Measurements from ENCODE around the gene TFPT.

Gene TFPT, protein sequence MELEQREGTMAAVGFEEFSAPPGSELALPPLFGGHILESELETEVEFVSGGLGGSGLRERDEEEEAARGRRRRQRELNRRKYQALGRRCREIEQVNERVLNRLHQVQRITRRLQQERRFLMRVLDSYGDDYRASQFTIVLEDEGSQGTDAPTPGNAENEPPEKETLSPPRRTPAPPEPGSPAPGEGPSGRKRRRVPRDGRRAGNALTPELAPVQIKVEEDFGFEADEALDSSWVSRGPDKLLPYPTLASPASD

DNA sequence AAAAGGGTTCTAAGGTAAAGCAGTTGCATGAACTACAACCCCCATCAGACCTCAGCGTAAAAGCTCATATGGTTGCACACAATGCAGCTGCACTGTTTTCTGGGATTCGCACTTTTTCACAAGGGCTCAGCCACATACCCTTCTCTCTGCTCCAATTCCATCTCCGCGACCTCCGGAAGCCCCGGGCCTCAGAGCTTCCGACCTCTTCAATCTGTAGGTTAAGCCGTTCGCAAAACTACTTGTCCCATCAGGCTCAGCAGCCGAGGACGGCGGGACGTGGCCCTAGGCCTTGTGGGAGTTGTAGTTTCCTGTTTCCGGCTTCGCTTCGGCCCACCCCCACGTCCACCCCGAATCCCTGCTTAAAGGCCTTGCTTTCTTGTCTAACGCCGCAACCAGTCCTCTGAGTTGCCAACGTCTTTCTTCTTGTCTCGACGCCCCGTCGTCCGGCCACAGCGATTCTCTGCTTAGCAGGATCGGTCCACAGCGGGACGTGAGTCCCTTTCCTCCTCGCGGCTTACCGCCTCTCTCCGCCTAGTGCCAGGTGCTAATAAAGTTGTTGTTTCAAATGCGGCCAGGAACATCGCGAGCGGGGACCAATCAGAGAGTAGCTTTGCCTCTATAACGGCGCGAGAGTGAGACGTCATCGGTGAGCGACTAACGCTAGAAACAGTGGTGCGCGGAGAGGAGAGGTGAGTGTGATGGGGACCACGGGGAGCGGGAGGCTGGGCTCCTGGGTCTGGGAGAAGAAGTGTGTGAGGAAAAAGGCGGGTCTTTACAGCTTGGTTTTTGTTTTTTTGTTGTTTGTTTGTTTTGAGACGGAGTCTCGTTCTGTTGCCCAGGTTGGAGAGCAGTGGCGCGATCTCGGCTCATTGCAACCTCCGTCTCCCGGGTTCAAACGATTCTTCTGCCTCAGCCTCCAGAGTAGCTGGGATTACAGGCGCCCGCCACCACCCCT is at the start of gene TFPT, which contains the start of gene PRPF31:
TSS of gene TFPT (minus strand) at position 549 of the 955 bp plus-strand sequence. CDS start at position 161, 388 bp downstream.
TSS of gene PRPF31 (plus strand) at position 646 of the 955 bp plus-strand sequence. CDS start 2,525 bp downstream, outside the sequence.
- DNase-seq, result peak; percentile 97

DNA sequence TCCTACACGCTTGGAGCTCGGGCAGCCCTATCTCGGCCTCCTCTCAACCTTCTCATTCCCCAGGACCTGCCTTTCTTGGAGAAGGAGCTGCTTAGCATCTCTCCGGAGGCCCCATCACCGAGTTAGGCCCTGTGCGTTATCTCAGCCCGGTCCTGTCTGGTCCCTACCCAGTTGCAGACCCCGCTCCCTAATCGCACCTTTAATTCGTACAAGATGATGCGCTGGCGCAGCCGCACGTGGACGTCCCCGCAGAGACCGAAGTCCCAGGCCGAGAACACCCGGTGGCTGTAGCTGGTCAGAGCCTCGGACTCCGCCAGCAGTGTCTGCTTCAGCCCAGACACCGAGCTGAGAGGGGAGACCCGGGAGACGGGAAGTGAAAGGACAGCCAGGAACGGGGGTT is 49.8 kb upstream of the TFPT start:
- no peak for DNase-seq

DNA sequence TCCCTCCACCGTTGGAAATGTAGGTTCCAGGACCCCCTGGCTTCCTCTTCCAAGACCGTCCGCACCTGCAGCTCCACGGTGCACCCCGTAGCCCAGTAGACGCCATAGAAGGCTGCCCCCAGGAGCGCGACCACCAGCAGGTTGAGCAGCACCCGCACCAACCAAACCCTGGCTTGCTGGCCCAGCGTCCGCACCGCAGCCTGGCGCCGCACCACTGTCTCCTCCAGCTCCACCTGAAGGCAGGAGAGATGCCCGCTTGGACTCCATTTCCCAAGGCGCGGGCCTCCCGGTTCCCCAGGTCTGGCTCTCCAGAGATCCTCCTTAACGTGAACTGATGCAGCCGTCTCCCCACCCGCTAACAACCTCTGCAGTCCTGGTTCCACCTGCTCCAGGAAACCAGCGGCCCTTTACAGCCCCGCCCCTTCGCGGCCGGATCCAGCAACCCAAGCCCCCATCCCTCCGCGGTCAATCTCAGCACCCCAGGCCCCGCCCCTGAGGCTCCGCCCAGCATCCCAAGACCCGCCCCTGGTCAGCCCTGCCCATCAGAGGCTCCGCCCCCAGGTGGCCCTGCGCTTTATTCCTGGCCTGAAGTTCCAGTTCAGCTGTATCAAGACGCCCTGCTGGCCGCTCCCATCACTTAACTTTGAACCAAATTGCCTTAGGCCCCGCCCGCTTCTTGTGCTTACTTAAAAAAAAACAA is 49.1 kb upstream of the TFPT start:
- no peak for DNase-seq

DNA sequence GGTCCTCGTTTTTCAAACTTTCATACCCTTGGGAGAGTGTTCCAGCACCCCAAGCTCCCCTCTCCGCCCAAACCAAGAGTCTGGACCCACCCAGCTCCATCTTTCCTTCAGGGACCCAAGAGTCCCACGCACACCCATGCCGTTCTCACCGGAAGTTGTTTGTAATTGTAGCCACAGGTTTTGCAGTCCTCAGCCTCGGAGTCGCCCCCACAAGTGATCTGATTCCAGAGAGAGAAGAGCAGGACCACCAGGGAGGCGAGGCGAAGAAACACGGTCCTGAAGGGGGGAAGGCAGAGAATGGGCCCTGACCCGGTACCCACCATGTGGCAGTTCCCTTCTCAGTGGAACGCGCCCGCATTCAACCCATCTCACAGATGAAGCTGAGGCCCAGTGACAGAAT is 47.4 kb upstream of the TFPT start:
- no peak for DNase-seq

DNA sequence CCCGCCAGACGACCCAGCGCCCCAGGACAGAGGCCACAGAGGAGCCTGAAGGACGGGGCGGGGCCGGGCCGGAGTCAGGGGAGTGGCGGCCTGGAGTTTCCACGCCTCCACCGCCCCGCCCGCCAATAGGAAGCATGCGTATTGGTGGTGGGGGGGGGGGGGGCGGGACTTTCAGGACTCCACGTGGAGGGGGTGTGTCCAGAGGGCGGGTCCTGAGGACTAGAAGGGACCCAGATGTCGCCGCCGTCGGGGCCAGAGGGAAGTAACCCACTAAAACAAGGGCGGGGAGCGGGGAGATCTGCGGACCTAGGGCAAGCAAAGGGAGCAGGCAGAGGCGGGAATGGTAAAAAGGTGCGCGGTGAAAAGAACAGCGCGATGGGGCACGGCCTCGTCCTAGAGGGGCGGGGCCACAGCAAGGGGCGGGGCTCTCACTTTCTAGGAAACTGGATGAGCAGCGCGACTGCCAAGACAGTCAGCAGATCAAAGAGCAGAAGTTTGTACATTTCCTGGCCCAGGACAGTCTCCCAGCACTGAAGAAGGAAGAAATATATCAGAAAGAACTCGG is 46.9 kb upstream of the TFPT start:
- DNase-seq, result peak; percentile 4

DNA sequence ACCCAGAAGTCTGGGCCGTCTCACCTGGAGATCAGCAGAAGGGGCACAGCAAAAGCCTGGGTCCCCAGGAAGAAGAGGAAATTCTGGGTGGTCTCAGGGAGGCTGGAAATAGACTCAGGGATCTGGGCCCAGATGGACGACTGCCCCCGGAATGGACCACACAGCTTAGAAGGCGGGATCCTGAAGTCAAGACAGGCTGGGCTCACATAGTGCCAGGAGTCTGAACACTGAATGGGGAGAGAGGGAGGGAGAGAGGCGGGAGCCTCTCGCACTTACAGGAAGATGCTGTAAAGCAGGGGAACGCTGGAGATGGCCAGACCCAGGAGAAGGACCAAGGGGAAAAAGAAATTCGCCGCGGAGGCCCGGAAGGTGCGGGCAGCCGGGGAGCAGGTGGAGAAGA is 45.4 kb upstream of the TFPT start:
- DNase-seq, result no peak

DNA sequence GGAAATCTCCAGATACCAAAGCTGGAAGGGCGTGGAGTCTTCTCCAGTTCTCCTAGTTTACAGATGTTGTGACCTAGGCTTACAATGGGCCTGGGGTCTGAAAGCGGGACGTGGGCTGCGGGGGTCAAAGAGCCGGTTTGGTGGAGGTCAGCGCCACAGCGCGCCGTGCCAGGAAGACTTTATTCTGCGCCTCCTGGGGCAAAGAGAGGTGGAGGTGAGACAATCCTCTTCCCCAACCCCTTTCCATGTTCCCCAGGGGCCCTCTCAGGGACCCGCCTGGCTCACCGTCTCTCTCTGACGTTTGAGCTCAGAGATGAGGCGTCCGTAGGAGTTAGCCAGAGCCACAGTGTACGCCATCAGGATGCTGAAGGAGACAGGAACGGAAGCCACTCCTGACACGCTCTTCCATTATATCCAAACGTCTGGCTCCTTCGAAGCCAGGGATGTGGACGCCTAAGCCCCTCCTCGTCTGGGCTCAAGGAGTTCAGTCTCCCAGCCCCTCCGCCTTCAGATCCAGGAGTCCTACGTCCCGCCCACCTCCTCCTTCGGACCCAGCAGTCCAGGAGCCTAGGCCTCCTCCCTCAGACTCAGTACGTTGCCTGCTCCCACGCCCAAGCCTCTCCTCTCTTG is 44.8 kb upstream of the TFPT start:
- DNase-seq, result no peak

DNA sequence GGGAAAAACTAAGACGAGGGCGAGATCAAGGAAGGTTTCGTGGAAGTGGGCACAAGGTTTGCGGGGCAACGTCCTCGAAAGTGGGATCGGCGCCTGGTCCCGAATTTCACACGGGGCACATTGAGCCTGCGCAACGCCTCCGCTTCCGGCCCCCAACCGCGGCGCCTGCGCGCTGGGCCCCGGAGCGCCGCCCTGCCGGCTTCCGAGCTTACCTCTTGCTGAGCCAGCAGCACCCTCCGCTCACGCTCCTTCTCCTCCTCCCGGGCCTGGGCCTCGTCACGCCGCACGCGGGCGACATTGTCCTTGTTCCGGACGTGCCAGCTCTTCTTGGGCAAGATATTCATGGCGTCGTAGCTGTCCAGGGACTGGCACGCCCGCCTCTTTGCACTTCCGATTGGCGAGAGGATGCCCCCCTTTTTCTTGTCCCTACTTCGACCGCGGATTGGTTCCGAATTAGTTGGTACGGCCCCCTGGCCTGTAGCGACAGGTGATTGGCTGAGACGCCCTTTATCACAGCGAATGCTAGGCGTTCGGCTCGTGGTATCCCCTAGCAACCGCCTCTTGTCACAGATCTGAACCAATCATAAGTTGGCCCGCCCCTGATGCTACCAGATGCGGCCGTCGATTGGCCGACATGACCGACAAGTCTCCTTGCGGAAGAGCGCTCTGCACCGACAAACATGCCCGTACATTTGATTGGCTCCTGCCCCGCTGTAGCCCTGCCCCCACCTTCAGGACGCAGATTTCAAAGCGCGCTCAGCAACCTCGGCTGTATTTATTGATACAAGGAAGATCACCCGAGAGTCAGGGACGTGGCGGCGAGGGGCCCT is 44.1 kb upstream of the TFPT start, which contains the start of gene LENG1:
TSS of gene LENG1 (minus strand) at position 370 of the 830 bp plus-strand sequence. CDS start at position 344, 26 bp downstream.
- DNase-seq, result peak; percentile 100

DNA sequence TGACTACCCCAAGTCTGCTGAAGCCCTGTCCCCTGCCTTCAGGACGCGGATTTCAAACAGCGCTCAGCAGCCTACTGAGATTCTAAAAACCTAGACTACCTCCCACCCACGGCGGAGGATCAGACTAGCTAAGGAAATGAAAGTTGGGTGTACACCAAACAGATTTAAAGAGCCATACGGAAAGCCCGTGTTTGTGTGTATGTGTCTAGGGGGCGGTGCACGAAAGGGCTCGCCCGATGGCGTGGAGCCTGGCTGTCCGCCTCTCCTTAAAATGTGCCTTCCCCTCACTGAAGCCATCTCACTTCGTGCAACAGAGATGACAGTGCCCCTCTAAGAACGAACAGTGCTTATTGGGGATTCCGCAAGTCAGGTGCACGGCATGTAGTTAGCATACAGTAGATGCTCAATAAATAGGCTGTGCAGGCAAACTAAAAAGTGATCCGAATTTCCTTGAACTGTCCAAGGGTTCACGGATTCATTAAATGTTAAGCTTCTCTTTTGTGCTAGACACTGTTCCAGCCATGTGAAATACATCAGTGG is 43.4 kb upstream of the TFPT start:
- DNase-seq, result no peak

DNA sequence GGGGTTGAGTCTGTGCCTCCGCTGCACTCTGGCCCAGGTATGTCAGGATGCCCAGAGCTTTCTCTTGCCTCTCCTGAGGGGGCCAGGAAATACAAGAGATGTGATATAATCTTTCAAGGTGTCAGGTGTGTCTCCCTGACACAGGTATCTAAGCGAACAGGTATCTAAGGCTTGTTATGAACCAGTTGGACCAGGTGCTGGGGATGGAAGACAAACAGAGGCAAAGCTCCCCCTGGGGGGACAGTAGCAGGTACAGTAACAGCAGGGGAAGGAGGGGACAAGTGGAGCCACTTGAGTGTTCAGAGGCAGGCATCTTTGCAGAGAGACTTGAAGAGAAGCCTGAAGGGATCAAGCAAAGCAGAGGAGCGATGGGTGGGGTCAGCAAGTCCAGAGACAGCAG is 41.5 kb upstream of the TFPT start:
- DNase-seq, result no peak

DNA sequence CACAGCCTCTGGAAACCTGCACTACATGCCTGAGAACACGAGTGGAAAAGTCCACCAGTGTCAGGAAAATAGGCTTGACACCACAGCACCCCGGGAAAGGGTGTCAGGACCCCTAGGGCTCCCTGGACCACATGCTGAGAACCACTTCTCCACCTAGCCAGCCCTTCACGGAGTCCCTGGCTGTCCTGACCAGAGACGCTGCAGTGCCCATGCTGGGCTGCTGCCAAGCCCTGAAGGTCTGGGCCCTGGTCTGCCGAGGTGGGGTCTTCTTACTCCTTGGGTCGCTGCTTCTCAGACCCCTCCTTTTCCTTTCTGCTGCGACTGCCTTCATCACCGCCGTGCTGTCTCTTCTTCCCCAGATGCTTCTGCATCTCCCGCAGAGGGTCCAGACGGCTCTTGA is 41.0 kb upstream of the TFPT start:
- DNase-seq, result no peak

DNA sequence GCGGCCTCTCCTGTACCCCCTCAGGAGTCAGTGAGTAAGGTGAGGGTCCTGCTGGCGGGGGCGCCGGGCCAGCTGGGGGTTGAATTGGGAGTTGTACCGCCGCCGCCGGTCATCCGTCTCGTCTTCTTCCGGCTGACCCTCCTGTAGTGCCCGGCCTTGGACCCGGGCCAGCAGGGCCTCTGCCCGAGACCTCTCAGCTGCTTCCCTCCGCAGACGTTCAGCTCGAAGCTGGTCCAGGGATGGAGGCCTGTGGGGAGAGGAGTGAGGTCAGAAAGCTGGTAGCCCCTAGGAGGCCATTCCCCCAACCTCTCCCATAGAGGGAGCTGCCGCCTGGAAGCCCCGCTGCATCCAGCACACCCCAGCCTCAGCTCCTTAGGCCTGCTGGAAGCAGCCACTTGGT is 40.2 kb upstream of the TFPT start:
- no peak for DNase-seq

DNA sequence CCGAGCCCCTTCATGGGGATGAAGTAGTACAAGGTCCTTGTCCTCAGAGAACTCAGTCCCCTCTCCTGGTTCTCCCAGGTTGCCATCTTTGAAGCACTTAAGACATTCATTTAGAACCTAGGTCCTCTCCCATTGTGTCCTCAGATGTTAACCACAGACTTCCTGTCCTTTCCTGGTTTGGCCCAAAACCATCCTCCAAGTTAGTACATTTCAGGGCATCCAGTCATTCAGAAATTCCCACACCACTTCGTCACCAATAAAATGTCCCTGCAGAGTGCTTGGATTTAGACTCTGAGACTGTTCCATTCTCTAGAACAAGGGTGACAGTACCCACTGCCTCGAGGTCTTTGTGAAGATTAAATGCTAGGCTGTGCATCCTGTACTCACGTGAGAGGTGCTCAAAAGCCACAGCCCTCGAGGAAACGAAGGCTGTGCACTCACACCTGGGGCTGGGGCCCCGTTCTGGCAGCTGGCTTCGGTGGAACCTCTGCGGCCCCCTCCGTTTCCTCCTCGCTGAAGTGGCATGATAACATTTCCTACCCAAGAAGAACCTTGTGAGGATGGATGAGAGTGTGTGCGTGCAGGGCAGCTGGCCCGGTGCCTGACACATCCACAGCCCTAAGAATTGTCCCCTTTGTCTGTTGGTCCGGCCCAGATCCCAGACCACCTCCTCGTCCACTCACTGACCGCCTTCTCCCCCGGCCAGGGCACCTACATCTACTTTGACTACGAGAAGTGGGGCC is 39.3 kb upstream of the TFPT start:
- no peak for DNase-seq

DNA sequence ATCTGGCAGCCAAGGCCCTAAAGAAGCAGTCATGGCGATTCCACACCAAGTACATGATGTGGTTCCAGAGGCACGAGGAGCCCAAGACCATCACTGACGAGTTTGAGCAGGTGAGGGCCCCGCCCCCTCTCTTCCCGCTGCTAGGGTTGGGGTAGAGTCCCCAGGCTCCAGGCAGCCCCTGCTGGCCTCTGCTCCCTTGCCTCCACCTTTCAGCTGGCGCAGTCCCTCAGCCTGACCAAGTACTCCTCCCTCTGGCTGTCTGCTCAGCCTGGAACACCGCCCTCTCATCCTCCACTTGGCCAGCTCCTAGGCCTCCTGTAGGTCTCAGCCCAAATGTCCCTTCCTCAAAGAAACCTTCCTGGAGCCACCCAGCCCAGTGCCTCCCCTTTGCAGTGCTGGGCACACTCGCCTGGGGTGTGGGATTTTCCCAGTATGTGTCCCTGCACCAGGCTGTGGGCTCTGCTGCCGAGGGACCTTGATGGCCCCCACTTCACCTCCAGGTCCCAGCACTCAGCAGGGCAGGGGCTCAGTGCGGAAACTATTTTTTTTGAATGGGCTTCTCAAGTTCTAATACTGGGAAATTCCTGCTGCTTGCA is 38.4 kb upstream of the TFPT start:
- no peak for DNase-seq

DNA sequence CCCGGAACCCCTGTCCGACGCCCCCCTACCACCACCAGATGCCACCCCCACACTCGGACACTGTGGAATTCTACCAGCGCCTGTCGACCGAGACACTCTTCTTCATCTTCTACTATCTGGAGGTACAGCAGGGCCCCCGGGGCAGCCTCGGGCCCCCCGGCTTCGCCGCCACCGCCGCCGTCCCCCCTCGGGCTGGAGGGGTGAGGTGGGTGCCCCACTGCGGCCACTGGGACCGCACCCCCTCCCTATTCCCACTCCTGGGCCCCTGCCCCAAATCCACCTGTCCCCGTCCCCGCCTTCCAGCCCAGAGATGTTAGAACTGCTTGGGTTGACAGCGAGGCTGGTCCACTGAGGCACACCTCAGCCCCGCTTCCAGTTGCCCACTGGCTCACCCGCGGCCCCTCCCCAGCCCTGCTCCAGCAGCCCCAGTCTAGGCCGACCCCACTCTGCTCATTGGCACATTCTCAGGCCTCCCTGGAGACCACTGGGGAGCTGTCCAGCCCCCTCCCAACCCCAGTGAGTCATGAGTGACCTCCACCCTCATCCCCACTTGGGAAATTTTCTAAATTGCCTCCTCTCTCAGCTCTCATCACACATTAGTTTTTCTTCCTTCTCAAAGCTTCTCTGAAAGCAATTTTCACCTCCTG is 37.5 kb upstream of the TFPT start:
- no peak for DNase-seq

DNA sequence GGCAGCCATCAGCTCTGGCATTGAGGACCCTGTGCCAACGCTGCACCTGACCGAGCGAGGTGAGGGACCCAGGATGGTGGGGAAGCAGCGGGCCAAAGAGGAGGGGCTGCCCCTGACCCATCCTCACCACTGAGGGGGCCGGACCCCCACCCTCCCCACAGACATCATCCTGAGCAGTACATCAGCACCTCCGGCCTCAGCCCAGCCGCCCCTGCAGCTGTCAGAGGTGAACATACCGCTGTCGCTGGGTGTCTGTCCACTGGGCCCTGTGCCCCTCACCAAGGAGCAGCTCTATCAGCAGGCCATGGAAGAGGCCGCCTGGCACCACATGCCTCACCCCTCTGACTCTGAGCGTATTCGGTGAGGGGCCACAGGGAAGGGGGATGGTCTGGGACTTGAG is 36.8 kb upstream of the TFPT start:
- DNase-seq, result no peak

DNA sequence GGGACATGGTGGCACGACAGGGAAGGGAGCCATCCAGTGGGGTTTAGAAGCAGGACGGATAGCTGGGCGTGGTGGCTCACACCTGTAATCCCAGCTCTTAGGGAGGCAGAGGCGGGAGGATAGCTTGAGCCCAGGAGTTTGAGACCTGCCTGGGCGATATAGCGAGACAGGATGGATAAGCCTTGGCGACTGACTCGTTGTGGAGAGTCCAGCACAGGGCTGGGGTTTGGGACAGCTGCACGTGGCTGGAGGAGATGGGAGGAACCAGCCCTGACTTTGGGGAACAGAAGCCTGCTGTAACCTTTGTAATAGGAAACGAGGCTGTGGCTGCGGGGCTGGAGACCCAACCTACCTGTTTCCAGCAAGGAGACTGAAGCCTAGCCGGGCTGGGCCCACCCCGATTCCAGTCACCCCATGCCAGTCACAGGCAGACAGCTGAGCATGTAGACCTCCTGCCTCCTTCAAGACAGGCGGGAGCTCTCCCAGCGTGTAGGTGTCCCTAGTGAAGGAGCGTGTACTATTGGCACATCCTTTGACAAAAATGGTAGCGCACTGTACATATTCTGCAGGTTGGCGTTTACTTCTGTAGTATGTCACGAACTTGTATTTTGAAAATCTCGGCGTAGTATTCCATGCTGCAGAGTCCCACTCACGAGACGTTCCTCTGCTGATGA is 36.0 kb upstream of the TFPT start:
- DNase-seq, result no peak

DNA sequence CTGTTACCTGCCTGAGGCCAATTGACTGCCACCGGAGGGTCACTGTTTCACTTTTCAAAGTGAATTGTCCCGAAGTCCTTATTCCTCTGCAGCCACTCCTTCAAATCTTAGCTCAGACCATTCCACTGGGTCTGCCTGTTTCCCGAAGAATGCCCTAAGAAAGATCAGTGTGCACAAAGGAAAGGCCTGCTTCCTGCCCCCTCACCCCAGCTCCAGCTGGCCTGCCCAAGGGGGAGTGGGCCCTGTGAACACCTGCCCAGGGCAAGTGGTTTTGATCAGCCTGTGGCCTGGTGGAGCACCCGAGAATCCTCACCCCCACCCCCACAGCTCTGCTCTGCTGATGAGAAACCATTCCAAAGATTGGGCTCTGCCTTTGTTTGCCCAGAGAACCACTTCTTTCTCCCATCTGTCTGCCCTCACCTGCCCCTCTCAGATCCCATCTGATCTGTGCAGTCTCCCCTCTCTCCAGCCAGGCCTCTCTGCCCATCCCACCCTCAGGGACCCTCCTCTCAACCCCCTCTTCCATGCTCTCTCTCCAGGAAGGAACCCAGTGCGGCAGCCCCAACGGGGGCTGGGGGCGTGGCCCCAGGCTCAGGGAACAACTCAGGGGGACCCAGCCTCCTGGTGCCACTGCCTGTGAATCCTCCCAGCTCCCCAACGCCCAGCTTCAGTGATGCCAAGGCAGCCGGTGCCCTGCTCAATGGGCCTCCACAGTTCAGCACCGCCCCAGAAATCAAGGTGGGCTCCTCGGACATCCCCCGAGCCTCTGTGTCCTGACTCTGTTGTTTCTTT is 33.8 kb upstream of the TFPT start:
- DNase-seq, result no peak
